Breast epithelium (tissue), 4 donors: ENCODE data around the gene TMEM273. TPM values are rescaled to one million over a fixed set of nuclear protein-coding genes. Genes with fewer than 3 reads are reported as not detected.

Experiments used
- DNase-seq, 2 donors: peaks; one replicate each; pipeline ENCODE4 v3.0.0-alpha.2; 2019; ENCODE audit warnings: low spot score in 2 of 2
- H3K27ac ChIP-seq, 2 donors: fragments of 200-600 bp; sonication (generic) in 1 of 2; one replicate each; pipeline ENCODE4 v1.5.1; 2016 to 2019; ENCODE audit warnings: mild to moderate bottlenecking in 1 of 2
- H3K27me3 ChIP-seq, 2 donors: fragments of 200-600 bp; sonication (generic) in 1 of 2; one replicate each; pipeline versions ENCODE4 v1.5.1 to v1.6.0; 2017 to 2019; ENCODE audit warnings: control low read depth in 1 of 2, mild to moderate bottlenecking in 1 of 2
- H3K36me3 ChIP-seq: fragments of 200-600 bp; one replicate; pipeline ENCODE4 v1.5.1; 2019
- H3K4me1 ChIP-seq, 2 donors: fragments of 200-600 bp; sonication (generic); one replicate each; pipeline ENCODE4 v1.5.1; 2016 to 2019; ENCODE audit warnings: control low read depth in 1 of 2
- H3K4me3 ChIP-seq, 3 donors: fragments of 200-600 bp; sonication (generic); 1 replicate in 2 of 3; 2 replicates in 1 of 3; pipeline ENCODE4 v1.5.1; 2016 to 2019; ENCODE audit warnings: mild to moderate bottlenecking in 3 of 3, moderate library complexity in 2 of 3
- H3K9me3 ChIP-seq, 2 donors: fragments of 200-600 bp; sonication (generic) in 1 of 2; one replicate each; pipeline ENCODE4 v1.5.1; 2016 to 2019; ENCODE audit warnings: control low read depth in 1 of 2
- POLR2A ChIP-seq: fragments of 450-650 bp; IDR thresholded peaks from one replicate; pipeline ENCODE4 v1.6.1; 2016; ENCODE audit warnings: antibody characterized with exemption, mild to moderate bottlenecking, moderate library complexity
- POLR2AphosphoS5 ChIP-seq, 3 donors: sonication (generic); formaldehyde crosslinking; IDR thresholded peaks; one replicate each; pipeline ENCODE4 v1.6.1; 2017; ENCODE audit warnings: antibody characterized with exemption in 3 of 3
- intact Hi-C: fragments of 100-400 bp; cut with DNase I; formaldehyde crosslinking; loops from one replicate; pipeline ENCODE4 v1.15.1; 2023; ENCODE audit warnings: low total_unique reads
- total RNA-seq, 3 donors: library from RNA; depleted of rRNA; stranded (reverse); fragments of >200 nt; gene quantifications; one replicate each; pipeline ENCODE4 v1.1.0, GENCODE V29; 2016
- TF ChIP-seq, protein P1 (sequence below), 3 donors: fragments of 450-650 bp; IDR thresholded peaks; one replicate each; pipeline ENCODE4 v1.5.1; 2016 to 2017; ENCODE audit warnings: antibody characterized with exemption in 3 of 3, mild to moderate bottlenecking in 3 of 3, moderate library complexity in 3 of 3

Gene TMEM273
- total RNA-seq, 3 donors from 2014 or later, result 9.1 to 29.8 (median 18.4) TPM

GRCh38 chr10:49187044-49187484 is 1.1 kb downstream of the TMEM273 start:
- DNase-seq, result no peak
- TF ChIP-seq POLR2AphosphoS5 (IDR thresholded peaks at IDR 0.05) (no peak), POLR2A (no peak)
- TF ChIP-seq, protein P1, sequence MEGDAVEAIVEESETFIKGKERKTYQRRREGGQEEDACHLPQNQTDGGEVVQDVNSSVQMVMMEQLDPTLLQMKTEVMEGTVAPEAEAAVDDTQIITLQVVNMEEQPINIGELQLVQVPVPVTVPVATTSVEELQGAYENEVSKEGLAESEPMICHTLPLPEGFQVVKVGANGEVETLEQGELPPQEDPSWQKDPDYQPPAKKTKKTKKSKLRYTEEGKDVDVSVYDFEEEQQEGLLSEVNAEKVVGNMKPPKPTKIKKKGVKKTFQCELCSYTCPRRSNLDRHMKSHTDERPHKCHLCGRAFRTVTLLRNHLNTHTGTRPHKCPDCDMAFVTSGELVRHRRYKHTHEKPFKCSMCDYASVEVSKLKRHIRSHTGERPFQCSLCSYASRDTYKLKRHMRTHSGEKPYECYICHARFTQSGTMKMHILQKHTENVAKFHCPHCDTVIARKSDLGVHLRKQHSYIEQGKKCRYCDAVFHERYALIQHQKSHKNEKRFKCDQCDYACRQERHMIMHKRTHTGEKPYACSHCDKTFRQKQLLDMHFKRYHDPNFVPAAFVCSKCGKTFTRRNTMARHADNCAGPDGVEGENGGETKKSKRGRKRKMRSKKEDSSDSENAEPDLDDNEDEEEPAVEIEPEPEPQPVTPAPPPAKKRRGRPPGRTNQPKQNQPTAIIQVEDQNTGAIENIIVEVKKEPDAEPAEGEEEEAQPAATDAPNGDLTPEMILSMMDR (IDR thresholded peaks at IDR 0.05), result no peak

GRCh38 chr10:49186613-49187012 is 1.6 kb downstream of the TMEM273 start:
- no peaks in the 10 kb centered on the region for H3K27me3 ChIP-seq
- H3K36me3 ChIP-seq, result no peaks in the 10 kb centered on the region
- intact Hi-C loops, result no loop called here
- DNase-seq, result no peak
- H3K4me3 ChIP-seq, result peak overlapping the region in 1 of 3 donors; percentile 29
- no peaks in the 10 kb centered on the region for H3K4me1 ChIP-seq
- no peak for TF ChIP-seq POLR2AphosphoS5 (IDR thresholded peaks at IDR 0.05)
- no peak for TF ChIP-seq POLR2A
- TF ChIP-seq, protein P1 (IDR thresholded peaks at IDR 0.05), result no peak
- no peak overlapping the region for H3K27ac ChIP-seq
- no peaks in the 10 kb centered on the region for H3K9me3 ChIP-seq

More at GRCh38 chr10:49187044-49187484, 1.1 kb downstream of the TMEM273 start:
- no peaks in the 10 kb centered on the region for H3K9me3 ChIP-seq
- peak overlapping the region; percentile 29 to 50 (median 31) for H3K4me3 ChIP-seq
- no peaks in the 10 kb centered on the region for H3K4me1 ChIP-seq
- intact Hi-C loops, result no loop called here
- no peaks in the 10 kb centered on the region for H3K27me3 ChIP-seq
- no peak overlapping the region for H3K27ac ChIP-seq
- no peaks in the 10 kb centered on the region for H3K36me3 ChIP-seq

GRCh38 chr10:49185213-49185612 is 3.0 kb downstream of the TMEM273 start:
- DNase-seq, result no peak
- Histone ChIP-seq H3K36me3 (no peaks in the 10 kb centered on the region), H3K4me3 (no peak overlapping the region), H3K9me3 (no peaks in the 10 kb centered on the region), H3K27me3 (no peaks in the 10 kb centered on the region), H3K4me1 (no peaks in the 10 kb centered on the region), H3K27ac (no peak overlapping the region)
- intact Hi-C loops, result no loop called here
- no peak for TF ChIP-seq POLR2A
- TF ChIP-seq, protein P1 (IDR thresholded peaks at IDR 0.05), result no peak
- no peak for TF ChIP-seq POLR2AphosphoS5 (IDR thresholded peaks at IDR 0.05)

DNA sequence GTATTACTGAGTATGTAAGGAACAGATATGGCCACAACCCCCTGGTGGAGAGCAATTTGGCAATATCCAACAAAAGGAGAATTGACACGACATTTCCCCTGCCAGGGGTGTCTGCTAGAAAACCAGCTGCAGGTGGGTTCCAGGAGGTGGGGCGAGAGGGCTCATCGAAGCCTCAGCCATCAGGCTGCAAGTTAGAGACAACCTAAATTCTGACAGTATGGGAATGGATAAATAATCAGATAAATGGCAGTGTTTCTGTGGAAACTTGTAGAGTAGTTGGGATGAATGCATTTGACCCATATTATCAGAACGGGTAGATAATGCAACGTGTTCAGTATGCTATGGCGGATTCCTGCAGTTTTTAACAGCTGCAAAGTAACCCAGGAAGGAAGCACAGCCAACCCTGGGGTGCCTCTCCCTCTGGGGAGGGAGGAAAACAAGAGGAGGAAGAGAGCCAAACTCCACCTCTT is 3.5 kb downstream of the TMEM273 start:
- no peak for DNase-seq
- no peaks in the 10 kb centered on the region for H3K36me3 ChIP-seq

More for the DNA sequence above, 3.5 kb downstream of the TMEM273 start:
- Histone ChIP-seq H3K4me3 (no peak overlapping the region), H3K27me3 (no peaks in the 10 kb centered on the region), H3K9me3 (no peaks in the 10 kb centered on the region), H3K4me1 (no peaks in the 10 kb centered on the region), H3K27ac (no peak overlapping the region)
- intact Hi-C loops, result no loop called here
- TF ChIP-seq POLR2A, result no peak
- no peak for TF ChIP-seq POLR2AphosphoS5 (IDR thresholded peaks at IDR 0.05)
- TF ChIP-seq, protein P1 (IDR thresholded peaks at IDR 0.05), result no peak
